T1000 (cell line): ENCODE results near the gene NAALADL1.
"Not testable (repeated sequence)": the region's sequence is repeated elsewhere in the genome, so short reads cannot be mapped to it uniquely, and the experiment has no call there.

ENCODE experiments used
- DNase-seq: peaks from one replicate; lab custom pipeline; 2025; ENCODE audit warnings: mixed read lengths; lab: John Stamatoyannopoulos, UW

NAALADL1 gene

DNA sequence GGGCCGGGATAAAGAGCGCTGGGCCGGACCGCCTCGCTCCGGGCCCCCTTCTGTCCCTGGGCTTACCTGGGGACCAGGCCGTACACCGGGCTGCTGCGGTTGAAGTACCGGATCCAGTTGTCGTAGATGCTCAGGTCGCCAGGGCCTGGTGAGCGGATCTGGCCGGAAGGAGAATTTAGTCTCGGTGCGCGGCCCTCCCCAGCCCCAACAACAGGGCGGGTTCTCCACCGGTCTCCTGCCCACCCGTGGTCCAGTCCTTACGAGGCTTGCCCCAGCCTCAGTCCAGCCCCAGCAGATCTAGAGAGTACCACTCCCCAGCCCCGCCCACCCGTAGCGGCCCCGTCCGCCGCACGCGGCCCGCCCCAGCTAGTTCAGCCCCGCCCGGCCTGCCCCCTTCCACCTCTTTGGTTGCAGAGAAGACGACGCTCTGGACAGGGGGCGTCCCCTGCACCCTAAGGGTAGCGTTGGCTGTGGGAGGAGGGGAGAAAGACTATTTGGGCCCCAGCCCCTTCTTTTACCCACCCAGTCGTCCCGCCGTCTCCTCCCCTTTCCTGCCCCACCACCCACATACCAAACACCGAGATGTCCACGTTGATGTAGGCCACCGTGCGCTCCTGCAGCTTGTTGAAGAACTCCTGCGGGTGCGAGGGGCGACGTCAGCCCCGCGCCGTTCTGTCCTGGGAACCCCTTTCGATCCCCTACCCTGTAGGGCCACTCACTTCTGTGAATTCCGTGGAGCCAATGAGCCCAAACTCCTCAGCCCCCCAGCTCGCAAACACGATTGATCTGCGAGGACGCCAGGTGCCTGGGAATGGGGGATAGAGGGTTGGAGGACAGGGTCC is 10.6 kb downstream of the NAALADL1 start:
- DNase-seq: no peak

GRCh38 chr11:65045728-65046127 is 12.6 kb downstream of the NAALADL1 start:
- no peak for DNase-seq

DNA sequence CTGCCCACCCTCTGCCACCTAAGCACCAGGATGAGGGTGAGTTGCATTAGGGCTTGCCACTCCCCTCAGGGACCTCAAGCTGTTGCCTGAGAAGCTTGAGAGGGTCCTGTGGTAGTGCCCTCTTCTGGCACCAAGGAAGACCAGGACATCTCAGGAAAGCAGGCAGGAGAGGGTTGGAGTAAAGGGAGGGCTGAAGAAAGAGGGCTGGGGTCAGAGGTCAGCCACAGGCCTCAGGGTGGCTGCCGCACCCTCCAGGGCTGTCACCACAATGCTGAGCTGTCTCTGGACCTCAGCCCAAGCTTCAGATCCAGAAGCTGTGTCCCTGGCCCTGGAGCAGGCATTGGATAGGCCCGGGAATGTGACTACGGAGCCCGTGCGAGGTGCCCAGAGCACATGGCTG is 13.3 kb downstream of the NAALADL1 start:
- DNase-seq: no peak

- no peak for DNase-seq
Observed at GRCh38 chr11:65043881-65044501, 14.4 kb downstream of the NAALADL1 start.

DNA sequence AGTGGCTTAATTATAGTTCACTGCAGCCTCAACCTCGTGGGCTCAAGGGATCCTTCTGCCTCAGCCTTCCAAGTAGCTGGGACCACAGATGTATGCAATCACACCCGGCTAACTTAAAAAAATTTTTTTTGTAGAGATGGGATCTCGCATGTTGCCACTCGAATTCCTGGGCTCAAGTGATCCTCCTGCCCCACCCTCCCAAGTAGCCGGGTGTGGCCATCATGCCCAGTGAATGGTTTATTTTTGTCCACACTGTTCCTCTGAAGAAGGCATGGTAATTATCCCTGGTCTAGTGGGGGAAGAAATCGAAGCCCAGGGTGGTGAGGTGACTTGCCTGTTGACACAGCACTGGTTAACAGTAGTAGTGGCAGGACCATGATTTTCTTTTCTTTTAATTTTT is 15.5 kb downstream of the NAALADL1 start:
- DNase-seq: no peak

- DNase-seq: peak; percentile 91
Observed at GRCh38 chr11:65040847-65041622, 17.3 kb downstream of the NAALADL1 start, which contains the start of gene SAC3D1. Gene SAC3D1, plus strand, starts transcription at chr11:65041210. Its CDS starts 83 bp downstream, at chr11:65041293.

GRCh38 chr11:65040520-65040846 is 17.9 kb downstream of the NAALADL1 start:
- DNase-seq: no peak

GRCh38 chr11:65036931-65037330 is 21.4 kb downstream of the NAALADL1 start:
- no peak for DNase-seq

DNA sequence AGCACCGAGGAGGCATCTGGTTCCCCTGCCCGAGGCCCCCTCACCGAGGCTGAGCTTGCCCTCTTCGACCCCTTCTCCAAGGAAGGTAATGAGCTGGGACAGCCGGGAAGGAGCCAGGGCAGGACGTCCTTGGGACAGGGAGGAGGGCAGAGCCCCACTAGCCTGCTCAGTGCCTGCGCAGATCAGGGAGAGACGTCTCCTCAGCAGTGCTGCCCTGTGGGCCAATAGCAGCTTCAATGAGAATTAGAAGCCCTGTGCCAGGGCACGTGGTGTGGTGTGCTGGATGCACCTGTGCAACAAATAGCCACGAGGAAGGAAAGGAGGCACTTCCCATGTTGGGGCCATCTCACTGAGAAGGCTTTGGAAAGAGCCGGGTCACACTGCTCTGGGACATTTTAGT is 22.8 kb downstream of the NAALADL1 start:
- DNase-seq: no peak

- no peak for DNase-seq
Observed at GRCh38 chr11:65034423-65034822, 23.9 kb downstream of the NAALADL1 start.

DNA sequence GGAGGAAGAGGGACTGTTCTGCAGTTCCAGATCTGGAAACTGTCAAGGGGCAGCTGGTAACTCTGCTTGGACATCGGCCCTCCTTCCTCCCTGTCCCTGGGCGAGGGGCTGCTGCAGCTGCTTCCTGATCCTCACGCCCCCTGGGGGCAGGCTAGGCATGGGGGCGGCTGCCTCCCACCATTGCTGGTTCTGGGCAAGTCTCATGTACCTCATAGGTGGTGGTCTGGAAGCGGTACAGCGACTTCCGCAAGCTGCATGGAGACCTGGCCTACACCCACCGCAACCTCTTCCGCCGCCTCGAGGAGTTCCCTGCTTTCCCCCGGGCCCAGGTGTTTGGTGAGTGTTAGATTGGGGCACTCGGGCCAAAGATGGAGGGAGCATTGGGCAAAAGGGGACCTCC is 26.1 kb downstream of the NAALADL1 start:
- no peak for DNase-seq

- DNase-seq: peak; percentile 94
Observed at GRCh38 chr11:65027213-65028067, 30.9 kb downstream of the NAALADL1 start, which contains the start of gene SNX15. Gene SNX15, plus strand, starts transcription at chr11:65027439. Its CDS starts 99 bp downstream, at chr11:65027538.

- DNase-seq: no peak
Observed at GRCh38 chr11:65026810-65027209, 31.5 kb downstream of the NAALADL1 start.

DNA sequence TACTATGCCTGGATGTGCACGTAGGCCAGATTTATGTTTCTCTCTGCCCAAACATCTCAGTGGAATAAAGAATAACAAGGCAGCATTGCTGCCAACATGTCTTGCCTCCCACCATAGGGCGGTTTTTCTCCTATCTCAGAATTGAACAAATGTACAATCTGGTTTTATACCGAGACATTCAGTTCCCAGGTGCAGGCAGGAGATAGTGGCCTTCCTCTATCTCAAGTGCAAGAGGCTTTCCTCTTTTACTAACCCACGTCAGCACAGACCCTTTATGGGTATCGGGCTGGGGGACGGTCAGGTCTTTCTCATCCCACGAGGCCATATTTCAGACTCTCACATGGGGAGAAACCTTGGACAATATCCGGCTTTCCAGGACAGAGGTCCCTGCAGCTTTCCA is 34.9 kb downstream of the NAALADL1 start:
- DNase-seq: not testable (repeated sequence)

DNA sequence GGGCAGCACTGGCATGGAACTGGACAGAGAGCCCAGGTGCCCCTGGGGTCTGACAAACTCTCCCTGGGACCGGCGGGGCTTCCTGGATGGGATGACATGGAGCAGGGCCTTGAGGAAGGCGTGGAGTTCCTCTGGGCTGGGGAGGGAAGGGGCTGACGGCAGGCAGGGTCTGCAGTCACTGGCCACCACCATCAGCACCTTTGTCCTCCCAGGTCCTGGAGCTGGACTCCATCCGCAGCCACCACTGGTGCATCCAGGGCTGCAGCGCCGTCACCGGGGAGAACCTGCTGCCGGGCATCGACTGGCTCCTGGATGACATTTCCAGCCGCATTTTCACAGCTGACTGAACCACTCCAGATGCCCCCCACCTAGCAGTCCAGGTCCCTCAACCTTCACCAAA is 36.8 kb downstream of the NAALADL1 start:
- DNase-seq: no peak

DNA sequence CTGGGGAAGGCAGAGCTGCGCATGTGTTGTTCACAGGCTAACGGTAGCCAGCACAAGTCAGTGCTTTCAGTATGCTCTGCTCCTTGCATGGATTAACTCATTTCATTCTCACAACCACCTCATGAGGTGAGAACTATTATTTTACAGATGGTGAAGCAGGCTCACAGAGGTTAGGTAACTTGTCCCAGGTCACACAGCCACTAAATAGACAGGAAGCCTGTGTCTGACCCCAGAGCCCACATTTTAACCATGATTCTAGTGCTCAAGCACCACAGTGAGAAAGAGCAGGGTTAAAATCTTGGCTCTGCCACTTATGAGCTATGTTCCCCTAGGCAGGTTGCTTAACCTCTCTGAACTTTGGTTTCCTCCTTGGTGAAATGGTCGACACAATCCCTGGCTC is 37.4 kb downstream of the NAALADL1 start:
- DNase-seq: no peak

DNA sequence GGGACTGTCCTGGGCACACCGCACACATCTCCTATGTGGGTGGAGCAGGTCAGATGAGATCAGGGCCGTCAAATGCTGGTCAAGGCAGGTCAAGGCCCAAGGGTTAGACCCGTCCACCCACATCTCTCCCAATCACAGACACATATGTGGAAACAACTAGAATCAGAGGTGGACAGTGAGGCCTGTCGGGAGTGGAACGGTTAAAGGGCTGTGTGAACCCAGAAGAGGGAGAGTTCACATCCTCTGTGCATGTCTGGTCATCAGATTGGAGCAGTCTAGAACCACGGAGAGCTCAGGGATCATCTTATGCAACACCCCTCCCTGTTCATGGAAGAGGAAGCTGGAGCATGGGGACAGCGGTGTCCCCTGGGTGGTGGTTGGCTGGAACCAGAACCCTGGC is 38.5 kb downstream of the NAALADL1 start:
- DNase-seq: no peak

GRCh38 chr11:65017937-65018336 is 40.4 kb downstream of the NAALADL1 start:
- DNase-seq: no peak

- DNase-seq: no peak
Observed at GRCh38 chr11:65016705-65017104, 41.6 kb downstream of the NAALADL1 start.

DNA sequence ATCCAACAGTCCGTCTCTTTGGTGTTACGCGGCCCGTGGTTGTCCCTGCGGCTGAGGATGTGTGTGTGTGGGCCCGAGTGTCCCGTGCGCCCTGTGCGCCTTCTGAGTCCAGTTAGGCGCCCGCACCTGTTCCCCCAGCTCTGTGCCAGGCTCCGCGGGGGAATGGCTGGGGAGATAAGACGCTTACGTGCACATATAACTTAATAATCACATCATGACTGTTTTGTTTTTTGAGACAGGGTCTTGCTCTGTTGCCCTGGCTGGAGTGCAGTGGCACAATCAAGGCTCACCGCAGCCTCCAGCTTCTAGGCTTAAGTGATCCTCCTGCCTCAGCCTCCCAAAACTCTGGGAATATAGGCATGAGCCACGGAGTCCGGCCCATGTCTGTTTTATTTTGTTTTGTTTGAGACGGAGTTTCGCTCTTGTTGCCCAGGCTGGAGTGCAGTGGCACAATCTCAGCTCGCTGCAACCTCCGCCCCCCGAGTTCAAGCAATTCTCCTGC is 43.6 kb downstream of the NAALADL1 start:
- DNase-seq: no peak

DNA sequence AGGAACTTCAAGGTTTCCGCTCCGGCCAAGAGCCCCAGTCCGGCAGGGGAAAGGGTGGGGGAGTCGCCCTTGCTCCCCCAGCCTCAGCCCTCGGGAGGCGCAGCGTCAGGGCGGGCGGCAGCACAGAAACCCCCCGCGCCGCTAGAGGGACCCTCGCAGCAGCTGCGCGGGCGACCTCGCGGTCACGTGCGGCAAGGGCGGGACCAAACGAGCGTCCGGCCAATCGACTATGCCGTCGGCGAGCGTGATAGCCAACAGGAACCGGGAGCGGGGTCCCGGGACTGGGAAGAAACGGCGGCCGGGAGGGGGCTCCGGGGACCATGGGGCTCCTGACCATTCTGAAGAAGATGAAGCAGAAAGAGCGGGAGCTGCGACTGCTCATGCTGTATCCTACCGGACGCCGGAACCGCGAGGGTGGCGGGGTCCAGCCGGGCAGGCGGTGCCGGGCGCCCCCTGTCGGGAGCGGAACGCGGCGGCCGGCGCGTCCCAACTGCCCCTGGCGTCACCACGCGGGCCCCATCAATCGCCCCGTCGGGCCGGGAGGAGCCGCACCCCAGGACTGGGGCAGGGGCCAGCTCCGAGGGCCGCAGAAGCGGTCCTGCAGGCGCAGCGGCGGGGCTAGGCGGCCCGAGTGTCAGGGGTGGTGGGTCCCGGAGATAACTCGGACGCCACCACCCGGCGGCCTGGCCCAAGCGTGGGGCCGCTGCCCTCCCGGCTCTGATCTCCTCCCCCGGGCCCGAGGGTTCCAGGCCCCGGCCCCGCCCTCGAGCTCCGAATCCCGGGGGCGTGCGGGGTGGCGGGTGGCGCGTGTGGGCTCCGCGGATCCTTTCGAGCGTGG is 44.2 kb downstream of the NAALADL1 start, which contains the start of gene ARL2:
Gene ARL2 (plus strand): TSS at position 273 of the 838 bp plus-strand sequence. CDS start 48 bp downstream, at position 321.
- peak; percentile 88 for DNase-seq
